Lower leg skin (tissue), 3 donors: ENCODE results near the gene DIO1.

Source experiments
- CTCF ChIP-seq, 3 donors: fragments of 450-650 bp; IDR thresholded peaks; one replicate each; pipeline ENCODE4 v1.5.1; 2016; ENCODE audit warnings: antibody characterized with exemption in 3 of 3, mild to moderate bottlenecking in 3 of 3, moderate library complexity in 2 of 3
- POLR2A ChIP-seq, 2 donors: fragments of 450-650 bp; IDR thresholded peaks; one replicate each; pipeline ENCODE4 v1.6.1; 2016 to 2017; ENCODE audit warnings: antibody characterized with exemption in 2 of 2, mild to moderate bottlenecking in 1 of 2, moderate library complexity in 1 of 2

GRCh38 chr1:53891018-53891417, 3.0 kb upstream of the DIO1 start:
- no peak for TF ChIP-seq CTCF (IDR thresholded peaks at IDR 0.05)
- TF ChIP-seq POLR2A (IDR thresholded peaks at IDR 0.05) = no peak
